KOPT-K1 (cell line): ENCODE data around the gene MYL12A.

ENCODE experiments used
- H3K27ac ChIP-seq: fragments of 200-600 bp; sonication (generic); 2 replicates; pipeline ENCODE4 v1.5.1; 2016; ENCODE audit warnings: antibody characterized with exemption, mild to moderate bottlenecking, low read depth, low read length; ENCODE audit not compliant: poor library complexity, severe bottlenecking
- H3K36me3 ChIP-seq: fragments of 200-600 bp; sonication (generic); 2 replicates; pipeline ENCODE4 v1.5.1; 2017; ENCODE audit warnings: antibody characterized with exemption, mild to moderate bottlenecking, low read length, moderate library complexity; ENCODE audit not compliant: insufficient read depth
- H3K9me3 ChIP-seq: fragments of 200-600 bp; sonication (generic); 2 replicates; pipeline ENCODE4 v1.5.1; 2017; ENCODE audit warnings: antibody characterized with exemption, low read length, mild to moderate bottlenecking; ENCODE audit not compliant: insufficient read depth, poor library complexity, severe bottlenecking

The MYL12A gene

DNA sequence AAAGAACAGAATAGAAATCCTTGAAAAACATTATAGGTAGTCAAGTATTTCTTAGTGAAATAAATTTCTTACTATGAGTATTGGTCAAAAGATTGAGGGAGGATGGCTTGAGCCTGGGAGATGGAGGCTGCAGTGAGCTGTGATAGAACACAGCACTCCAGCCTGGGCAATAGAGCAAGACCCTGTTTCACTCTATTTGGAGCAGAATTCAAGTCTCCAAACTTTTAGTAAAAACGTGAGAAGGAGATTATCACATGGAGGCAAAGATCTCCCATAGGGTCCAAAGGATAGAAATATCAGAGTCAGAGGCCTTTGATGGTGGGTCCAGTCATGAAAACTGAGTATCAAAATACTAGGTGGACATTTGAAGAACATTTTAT, 2.4 kb upstream of the MYL12A start:
- H3K36me3 ChIP-seq, result peaks cover 7% of the 10 kb centered on the region
- H3K9me3 ChIP-seq, result peaks cover 23% of the 10 kb centered on the region
- H3K27ac ChIP-seq, result no peak overlapping the region

DNA sequence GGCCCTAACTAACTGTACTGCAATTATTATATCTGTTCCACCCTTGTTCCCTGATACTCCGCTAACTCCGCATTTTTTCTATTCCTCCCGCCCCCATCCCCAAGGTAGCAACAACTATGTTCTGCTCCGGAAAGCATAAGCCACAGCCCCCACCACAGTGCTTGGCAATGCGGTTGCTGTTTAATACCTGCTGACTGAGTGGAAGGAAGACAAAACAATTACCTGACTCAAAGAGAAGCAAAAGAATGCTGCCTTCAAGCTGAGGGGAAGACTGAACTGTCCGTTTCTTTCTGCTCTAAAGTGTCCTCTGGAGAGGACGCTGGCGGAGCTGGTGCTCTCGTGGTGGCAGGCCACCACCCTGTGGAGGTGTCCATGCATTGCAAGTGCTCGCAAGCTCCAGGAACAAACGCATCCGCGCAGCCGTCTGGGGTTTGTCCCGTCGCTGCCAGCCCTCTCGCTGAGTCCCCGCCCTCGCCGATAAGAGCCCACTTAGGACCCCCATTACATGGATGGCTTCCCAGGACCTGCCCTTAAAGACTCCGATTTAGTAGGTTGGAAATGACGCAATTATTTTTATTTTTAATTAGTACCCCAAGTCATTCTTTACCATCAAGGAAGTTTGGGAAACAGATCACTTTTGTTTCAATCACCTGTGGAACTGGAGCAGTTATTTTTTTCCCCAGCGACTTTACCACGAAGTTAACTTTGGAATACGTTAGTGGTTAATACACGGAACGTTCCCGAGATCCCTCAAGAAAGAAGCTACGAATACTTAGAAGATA, 1.6 kb upstream of the MYL12A start:
- Histone ChIP-seq H3K9me3 (peaks cover 14% of the 10 kb centered on the region), H3K27ac (peak overlapping the region; percentile 92), H3K36me3 (peaks cover 14% of the 10 kb centered on the region)

DNA sequence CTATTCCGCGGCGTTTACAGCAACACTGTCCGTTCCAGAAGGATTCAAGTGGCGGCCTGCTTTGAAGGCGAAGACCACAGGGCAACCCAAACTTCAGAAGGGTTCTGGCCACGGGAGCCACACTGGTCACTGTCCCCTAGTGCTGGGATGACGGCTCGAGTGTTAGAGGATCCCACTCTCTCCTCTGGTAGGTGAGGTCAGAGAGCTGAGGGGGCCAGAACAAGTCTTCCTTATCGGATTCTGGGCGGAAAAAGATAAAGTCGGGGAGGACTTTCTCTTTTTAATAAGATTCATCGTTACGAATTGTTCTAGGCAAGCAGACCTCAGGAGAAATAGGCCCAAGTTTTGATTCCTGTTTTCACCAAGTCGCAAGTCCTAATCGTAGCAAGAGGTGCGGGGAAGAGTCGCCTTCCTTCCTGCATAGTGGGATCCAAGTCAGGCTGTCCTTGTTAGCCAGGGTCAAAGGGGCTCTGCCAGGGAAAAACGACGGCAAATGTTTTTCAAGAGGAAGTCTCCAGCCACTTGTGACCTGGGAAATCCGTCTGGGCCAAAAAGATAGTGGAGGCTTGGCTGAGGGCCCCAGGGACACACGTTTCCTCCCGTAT, 864 bp upstream of the MYL12A start:
- H3K9me3 ChIP-seq, result peaks cover 7% of the 10 kb centered on the region
- H3K36me3 ChIP-seq, result peaks cover 14% of the 10 kb centered on the region
- H3K27ac ChIP-seq, result peak overlapping the region; percentile 92

DNA sequence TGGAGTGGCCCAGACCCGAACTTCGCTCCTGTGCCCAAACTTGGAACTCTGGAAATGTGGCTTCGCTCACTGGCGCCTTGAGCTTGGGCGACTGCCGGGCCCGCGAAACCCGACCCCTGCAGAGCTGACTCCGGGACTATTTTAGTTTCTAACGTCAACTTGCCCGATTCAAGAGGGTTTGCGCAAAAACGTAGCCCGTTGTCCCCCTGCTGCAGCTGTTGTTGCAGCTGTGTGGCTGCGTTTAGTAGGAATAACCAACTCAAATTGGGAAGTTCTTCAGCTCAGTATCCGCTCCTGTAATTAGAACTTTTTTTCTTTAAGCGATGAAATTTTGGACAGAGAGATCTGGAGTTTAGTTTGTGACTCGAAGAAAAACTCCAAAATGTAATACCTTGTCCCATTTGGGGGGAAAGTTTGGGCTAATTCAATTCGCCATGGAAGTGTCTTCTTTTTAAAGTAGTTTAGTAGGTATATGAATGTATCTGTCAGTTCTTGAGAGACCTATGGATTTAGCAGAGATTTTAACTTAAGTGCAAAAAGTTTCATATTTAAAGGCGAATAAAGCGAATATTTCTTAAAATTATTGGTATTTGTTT, 559 bp downstream of the MYL12A start:
- Histone ChIP-seq H3K36me3 (peaks cover 19% of the 10 kb centered on the region), H3K27ac (peak overlapping the region; percentile 92), H3K9me3 (no peaks in the 10 kb centered on the region)

DNA sequence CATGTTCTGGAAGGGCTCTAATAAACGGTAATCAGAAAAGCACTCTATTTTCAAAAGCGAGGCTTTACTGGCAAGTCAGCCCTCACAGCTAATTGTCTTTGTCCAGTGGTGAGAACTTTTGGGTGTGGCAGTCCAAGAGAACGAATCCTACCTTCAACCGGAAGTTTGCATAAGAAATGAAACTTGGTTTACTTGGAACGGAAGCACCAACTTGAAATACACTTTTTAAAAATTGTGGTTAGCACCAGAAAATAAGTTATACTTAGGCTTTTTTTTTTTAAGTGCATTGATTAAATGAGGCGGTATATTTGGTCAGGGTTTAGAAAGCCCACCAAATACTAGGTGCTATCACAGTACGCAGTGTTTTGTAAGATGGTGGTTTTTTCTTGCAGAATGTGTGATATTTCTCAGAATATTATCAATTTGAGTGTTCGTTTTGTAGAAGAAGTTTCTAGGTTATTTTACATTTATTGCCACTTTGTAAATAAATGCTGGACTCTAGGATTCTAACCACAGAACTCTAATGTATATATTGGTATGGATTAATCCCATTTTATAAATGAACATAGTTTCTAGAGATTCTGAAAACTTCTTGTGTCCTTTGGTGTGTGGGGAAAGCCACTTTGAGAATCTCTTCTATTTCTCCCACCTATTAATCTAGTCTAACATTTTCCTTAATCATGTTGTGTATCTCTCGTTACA, 1.2 kb downstream of the MYL12A start:
- peak overlapping the region; percentile 92 for H3K27ac ChIP-seq
- H3K36me3 ChIP-seq, result peaks cover 26% of the 10 kb centered on the region
- no peaks in the 10 kb centered on the region for H3K9me3 ChIP-seq

DNA sequence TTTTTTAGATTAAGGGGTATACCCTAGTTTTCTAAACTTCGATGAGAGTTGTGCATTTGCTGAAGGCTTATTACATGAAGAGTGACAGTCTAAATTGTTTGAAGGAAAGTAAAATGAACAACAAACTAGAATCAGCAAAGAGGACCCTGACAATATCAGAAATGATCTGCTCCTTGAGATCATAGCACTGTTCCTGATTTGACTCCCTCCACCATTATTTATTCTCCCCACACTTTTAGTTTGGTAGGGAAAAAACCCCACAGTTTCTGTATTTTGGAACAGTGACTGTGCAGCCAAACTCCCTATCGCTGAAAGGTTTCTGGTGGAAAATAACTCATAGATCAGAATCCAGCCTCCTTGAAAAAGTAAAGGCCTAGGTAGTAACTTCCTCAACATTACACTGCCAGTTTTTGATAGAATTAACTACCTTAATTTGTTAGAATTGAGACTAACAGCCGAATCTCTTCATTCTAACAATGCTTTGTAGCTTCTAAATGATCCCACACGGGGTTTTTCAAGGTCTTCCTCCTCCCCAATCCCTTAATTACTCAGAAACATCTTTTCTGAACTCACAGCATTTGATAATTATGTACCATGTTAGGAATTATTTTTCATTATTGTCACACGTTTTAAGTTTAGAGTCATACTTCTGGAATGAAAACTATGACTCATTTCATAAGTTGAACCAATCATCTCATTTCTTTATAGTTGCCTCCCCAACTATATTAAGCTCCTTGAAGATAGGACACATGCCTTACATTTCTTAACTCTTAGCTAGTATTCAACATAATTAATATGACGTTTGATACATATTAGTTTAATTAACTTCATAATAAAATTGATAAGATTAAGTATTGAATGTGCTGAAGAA, 2.9 kb downstream of the MYL12A start:
- no peak overlapping the region for H3K27ac ChIP-seq
- no peaks in the 10 kb centered on the region for H3K9me3 ChIP-seq
- peaks cover 42% of the 10 kb centered on the region for H3K36me3 ChIP-seq

DNA sequence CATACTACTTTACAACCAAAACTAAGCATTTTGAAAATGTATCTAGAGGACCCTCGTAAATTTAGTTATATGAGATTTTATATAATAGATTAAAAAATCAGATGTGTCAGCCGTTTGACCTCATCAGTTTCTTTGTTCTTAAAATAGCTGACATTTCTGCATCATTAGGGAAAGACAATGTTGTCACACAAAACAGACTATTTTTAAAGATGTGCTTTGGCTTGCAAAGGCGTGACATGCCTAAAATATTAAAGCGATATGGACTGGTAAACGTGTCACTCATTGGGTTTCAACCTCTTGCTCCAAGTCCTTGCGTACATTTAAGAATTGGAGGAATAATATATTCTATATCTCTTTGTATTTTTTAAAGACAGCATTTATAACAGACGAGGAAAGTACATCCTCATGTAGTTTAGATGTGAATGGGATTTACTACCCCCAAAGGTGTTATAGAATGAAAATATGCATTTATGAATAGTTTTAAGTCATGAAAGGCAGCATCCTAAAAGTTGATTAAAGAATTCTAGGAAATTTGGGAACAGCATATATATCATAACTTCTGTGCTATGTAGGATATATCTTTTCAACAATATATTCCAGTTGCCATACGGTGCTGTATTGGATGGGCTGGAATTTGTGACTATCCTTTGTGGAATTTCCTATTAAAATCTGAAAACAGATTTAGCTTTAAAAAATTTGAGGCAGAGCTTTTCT, 3.8 kb downstream of the MYL12A start:
- Histone ChIP-seq H3K9me3 (no peaks in the 10 kb centered on the region), H3K27ac (no peak overlapping the region), H3K36me3 (peaks cover 52% of the 10 kb centered on the region)

DNA sequence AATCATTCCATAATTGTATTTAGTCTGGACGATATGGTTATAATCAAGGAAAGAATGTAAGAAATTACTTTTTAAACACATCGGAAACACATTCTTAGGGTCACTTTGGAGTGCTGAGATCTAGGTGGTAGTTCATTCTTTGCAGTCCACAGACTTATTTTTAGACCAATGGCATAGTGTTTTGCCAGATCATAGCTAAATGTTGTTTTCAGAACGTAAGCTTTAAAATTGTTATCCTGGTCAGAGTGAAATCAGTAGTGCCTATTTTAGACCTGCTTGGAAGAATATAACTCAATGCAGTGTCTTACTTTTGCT, 4.3 kb downstream of the MYL12A start:
- Histone ChIP-seq H3K27ac (no peak overlapping the region), H3K36me3 (peaks cover 57% of the 10 kb centered on the region), H3K9me3 (no peaks in the 10 kb centered on the region)

DNA sequence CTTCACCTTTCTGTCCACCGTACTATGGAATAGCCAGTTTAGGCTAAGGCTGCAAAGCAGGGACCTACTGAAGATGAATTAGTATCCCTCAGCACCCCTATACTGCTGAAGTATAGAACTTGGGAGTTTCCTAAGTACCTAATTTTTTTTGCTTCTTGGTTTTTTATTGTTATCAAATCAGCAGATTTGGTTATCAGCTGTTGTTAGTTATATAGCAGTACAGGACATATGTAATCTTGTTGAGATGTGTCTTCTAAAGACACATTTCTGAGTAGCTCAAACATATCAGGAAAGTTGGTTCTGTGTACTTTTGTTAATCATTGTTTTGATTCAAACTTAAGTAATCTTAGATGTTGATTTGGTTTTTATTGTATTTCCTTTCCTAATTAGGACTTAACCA, 5.2 kb downstream of the MYL12A start:
- H3K27ac ChIP-seq, result no peak overlapping the region
- peaks cover 66% of the 10 kb centered on the region for H3K36me3 ChIP-seq
- H3K9me3 ChIP-seq, result no peaks in the 10 kb centered on the region

DNA sequence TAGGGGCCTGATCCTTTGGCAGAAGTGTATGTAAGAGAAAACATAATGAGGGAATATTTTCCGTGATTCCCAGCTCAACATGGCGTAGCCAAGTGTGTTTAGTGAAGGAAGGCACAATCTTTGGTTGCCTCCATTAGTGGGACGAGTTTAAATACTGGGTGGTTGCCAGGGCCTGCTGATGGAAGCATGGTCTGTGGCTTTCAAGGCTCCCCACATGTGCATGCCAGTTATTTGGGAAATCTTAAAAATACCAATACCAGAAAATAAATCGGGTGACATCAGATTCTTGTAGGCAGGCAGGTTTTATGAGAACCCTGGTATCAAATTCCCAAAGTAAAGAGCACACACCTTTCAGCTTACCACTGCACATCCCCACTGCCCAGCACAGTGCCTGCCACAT, 7.1 kb downstream of the MYL12A start:
- Histone ChIP-seq H3K27ac (no peak overlapping the region), H3K36me3 (peaks cover 69% of the 10 kb centered on the region), H3K9me3 (no peaks in the 10 kb centered on the region)

DNA sequence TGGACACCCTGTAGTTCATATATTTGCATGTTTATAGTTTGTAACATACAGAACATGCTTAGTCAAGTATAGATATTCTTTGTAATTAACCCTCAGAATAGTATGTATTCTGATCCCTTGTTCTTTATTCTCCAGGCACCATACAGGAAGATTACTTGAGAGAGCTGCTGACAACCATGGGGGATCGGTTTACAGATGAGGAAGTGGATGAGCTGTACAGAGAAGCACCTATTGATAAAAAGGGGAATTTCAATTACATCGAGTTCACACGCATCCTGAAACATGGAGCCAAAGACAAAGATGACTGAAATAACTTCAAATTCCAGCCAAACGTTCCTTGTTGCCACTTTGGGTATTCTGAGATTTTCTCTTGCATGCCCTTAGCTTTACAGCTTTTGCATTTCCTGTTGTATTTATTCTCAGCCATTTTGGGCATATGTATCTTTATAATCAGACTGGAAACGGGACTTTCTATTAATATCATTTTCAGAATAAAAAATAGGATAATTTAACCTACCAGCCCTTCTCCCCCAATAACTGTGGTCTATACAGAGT, 8.1 kb downstream of the MYL12A start:
- Histone ChIP-seq H3K9me3 (no peaks in the 10 kb centered on the region), H3K36me3 (peaks cover 62% of the 10 kb centered on the region), H3K27ac (no peak overlapping the region)

DNA sequence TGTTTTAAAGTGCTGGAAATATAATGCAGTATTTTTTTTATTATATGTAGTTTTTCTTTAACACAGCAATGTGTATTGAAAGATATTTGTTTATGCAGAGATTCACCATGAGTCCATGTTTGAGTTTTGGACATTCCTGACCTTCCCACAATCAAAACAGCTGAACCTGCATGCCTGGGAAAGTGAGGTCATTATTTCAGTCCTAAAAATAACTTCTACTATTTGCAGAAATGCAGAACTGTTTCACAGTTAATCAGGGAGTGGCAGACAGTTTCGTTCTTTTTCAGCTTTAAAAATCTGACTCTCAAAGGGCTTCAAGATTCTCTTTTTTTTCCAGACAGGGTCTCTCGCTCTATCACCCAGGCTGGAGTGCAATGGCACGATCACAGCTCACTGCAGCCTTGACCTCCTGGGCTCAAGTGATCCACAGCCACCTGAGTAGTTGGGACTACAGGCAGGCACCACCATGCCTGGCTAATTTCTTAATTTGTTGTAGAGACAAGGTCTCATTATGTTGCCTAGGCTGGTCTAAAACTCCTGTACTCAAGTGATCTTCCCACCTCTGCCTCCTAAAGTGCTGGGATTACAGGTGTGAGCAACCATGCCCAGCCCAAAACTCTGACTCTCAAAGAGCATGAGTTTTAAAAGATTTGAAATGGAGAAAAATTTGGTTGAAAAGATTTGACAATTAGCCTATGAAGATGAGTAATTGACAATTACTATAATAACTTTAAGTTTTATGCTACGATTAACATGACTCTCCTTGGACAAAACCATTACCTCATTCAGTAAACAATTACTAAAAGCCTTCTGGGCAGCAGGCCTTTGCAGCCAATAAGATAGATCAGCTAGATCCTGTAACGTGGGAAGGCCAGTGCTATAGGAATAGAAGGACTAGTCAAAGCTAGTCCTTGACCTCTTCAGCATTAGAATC, 9.4 kb downstream of the MYL12A start:
- no peak overlapping the region for H3K27ac ChIP-seq
- H3K9me3 ChIP-seq, result no peaks in the 10 kb centered on the region
- peaks cover 61% of the 10 kb centered on the region for H3K36me3 ChIP-seq

DNA sequence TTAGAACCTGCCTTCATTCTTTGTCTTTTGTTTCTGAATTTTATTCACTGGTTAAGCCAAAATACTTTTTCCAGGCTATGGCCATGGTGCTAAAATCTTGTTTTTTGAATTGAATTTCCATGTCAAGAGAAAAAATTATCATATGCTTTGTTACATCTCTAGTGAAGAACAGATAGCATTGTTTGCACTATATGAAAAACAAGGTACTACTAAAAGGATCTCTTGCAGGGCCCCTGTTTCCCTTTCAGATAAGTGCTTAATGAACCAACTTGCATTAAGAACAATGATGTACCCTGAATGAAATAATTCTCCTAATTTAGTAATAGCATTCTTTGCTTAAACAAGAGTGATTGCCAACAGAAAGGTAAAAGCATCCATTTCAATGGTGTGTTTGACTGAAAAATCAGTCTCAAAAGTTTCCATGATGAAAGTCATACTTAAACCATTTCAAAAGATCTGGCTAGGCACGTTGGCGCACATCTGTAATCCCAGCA, 10.1 kb downstream of the MYL12A start:
- peak overlapping the region; percentile 29 for H3K27ac ChIP-seq
- no peaks in the 10 kb centered on the region for H3K9me3 ChIP-seq
- peaks cover 60% of the 10 kb centered on the region for H3K36me3 ChIP-seq
